HUES48 (cell line): ENCODE data around the gene CSRP1.
"Not testable (repeated sequence)": the region's sequence is repeated elsewhere in the genome, so short reads cannot be mapped to it uniquely, and the experiment has no call there.

Source experiments
- H3K27ac ChIP-seq: one replicate; pipeline ENCODE4 v1.7.0; 2013; ENCODE audit warnings: low read depth, low read length, inconsistent platforms
- H3K27me3 ChIP-seq: 2 replicates; pipeline ENCODE4 v1.6.1; 2013; ENCODE audit warnings: mild to moderate bottlenecking, low read length; ENCODE audit not compliant: control insufficient read depth, insufficient read depth
- H3K36me3 ChIP-seq: 2 replicates; pipeline ENCODE4 v1.6.1; 2013; ENCODE audit warnings: low read length; ENCODE audit not compliant: control insufficient read depth, insufficient read depth
- H3K4me1 ChIP-seq: 2 replicates; pipeline ENCODE4 v1.6.1; 2013; ENCODE audit warnings: mild to moderate bottlenecking, low read length; ENCODE audit not compliant: control insufficient read depth, insufficient read depth
- H3K4me3 ChIP-seq: 2 replicates; pipeline ENCODE4 v1.5.1; 2013; ENCODE audit warnings: mild to moderate bottlenecking, low read depth, low read length
- H3K9ac ChIP-seq: 2 replicates; pipeline ENCODE4 v1.6.1; 2013; ENCODE audit warnings: mild to moderate bottlenecking, low read depth, low read length, moderate library complexity
- H3K9me3 ChIP-seq: 2 replicates; pipeline ENCODE4 v1.6.1; 2013; ENCODE audit warnings: low read length; ENCODE audit not compliant: control insufficient read depth, insufficient read depth

The CSRP1 gene

GRCh38 chr1:201536558-201536957 is 29.6 kb upstream of the CSRP1 start:
- H3K9me3 ChIP-seq = no peaks in the 10 kb centered on the region
- no peak overlapping the region for H3K9ac ChIP-seq
- no peaks in the 10 kb centered on the region for H3K36me3 ChIP-seq
- no peak overlapping the region for H3K27ac ChIP-seq
- H3K27me3 ChIP-seq = peaks cover 56% of the 10 kb centered on the region
- H3K4me1 ChIP-seq = peaks cover 12% of the 10 kb centered on the region
- no peak overlapping the region for H3K4me3 ChIP-seq

GRCh38 chr1:201535919-201536245 is 29.0 kb upstream of the CSRP1 start:
- Histone ChIP-seq H3K27ac (no peak overlapping the region), H3K9me3 (no peaks in the 10 kb centered on the region), H3K9ac (no peak overlapping the region), H3K36me3 (no peaks in the 10 kb centered on the region), H3K27me3 (peaks cover 50% of the 10 kb centered on the region), H3K4me3 (no peak overlapping the region), H3K4me1 (peaks cover 11% of the 10 kb centered on the region)

GRCh38 chr1:201535046-201535918 is 28.4 kb upstream of the CSRP1 start:
- Histone ChIP-seq H3K9me3 (no peaks in the 10 kb centered on the region), H3K27ac (no peak overlapping the region), H3K4me3 (no peak overlapping the region), H3K9ac (no peak overlapping the region), H3K36me3 (no peaks in the 10 kb centered on the region), H3K4me1 (peaks cover 5% of the 10 kb centered on the region; the same call in 1 of the 2 replicates), H3K27me3 (peaks cover 44% of the 10 kb centered on the region)

GRCh38 chr1:201533836-201534235 is 26.9 kb upstream of the CSRP1 start:
- no peaks in the 10 kb centered on the region for H3K9me3 ChIP-seq
- H3K4me3 ChIP-seq = no peak overlapping the region
- 0 out of 2 replicates have a peak, but pooled peaks cover 3% of the 10 kb centered on the region for H3K4me1 ChIP-seq
- H3K9ac ChIP-seq = no peak overlapping the region
- H3K36me3 ChIP-seq = no peaks in the 10 kb centered on the region
- peaks cover 30% of the 10 kb centered on the region for H3K27me3 ChIP-seq
- H3K27ac ChIP-seq = no peak overlapping the region

- Histone ChIP-seq H3K27me3 (peaks cover 9% of the 10 kb centered on the region; the same call in 1 of the 2 replicates), H3K27ac (no peak overlapping the region), H3K4me1 (no peaks in the 10 kb centered on the region), H3K4me3 (no peak overlapping the region), H3K36me3 (no peaks in the 10 kb centered on the region), H3K9ac (no peak overlapping the region), H3K9me3 (no peaks in the 10 kb centered on the region)
These were observed 24.9 kb upstream of the CSRP1 start for GRCh38 chr1:201531551-201532425.

- Histone ChIP-seq H3K9ac (no peak overlapping the region), H3K4me1 (no peaks in the 10 kb centered on the region), H3K4me3 (no peak overlapping the region), H3K27me3 (peaks cover 2% of the 10 kb centered on the region; the same call in 1 of the 2 replicates), H3K36me3 (no peaks in the 10 kb centered on the region), H3K27ac (no peak overlapping the region), H3K9me3 (no peaks in the 10 kb centered on the region)
These were observed 24.0 kb upstream of the CSRP1 start for GRCh38 chr1:201530741-201531531.

GRCh38 chr1:201528631-201529252 is 21.8 kb upstream of the CSRP1 start:
- no peaks in the 10 kb centered on the region for H3K27me3 ChIP-seq
- H3K36me3 ChIP-seq = no peaks in the 10 kb centered on the region
- no peak overlapping the region for H3K9ac ChIP-seq
- no peaks in the 10 kb centered on the region for H3K4me1 ChIP-seq
- no peak overlapping the region for H3K4me3 ChIP-seq
- H3K9me3 ChIP-seq = no peaks in the 10 kb centered on the region; the same call in 1 of the 2 replicates
- H3K27ac ChIP-seq = no peak overlapping the region

- H3K4me3 ChIP-seq = no peak overlapping the region
- no peak overlapping the region for H3K9ac ChIP-seq
- H3K27ac ChIP-seq = no peak overlapping the region
- no peaks in the 10 kb centered on the region for H3K4me1 ChIP-seq
- no peaks in the 10 kb centered on the region for H3K36me3 ChIP-seq
- H3K27me3 ChIP-seq = no peaks in the 10 kb centered on the region
- H3K9me3 ChIP-seq = no peaks in the 10 kb centered on the region; the same call in 1 of the 2 replicates
These were observed 21.0 kb upstream of the CSRP1 start for GRCh38 chr1:201527879-201528278.

- no peak overlapping the region for H3K27ac ChIP-seq
- H3K4me3 ChIP-seq = no peak overlapping the region
- H3K4me1 ChIP-seq = no peaks in the 10 kb centered on the region
- no peak overlapping the region for H3K9ac ChIP-seq
- no peaks in the 10 kb centered on the region for H3K36me3 ChIP-seq
- no peaks in the 10 kb centered on the region for H3K27me3 ChIP-seq
- no peaks in the 10 kb centered on the region; the same call in 1 of the 2 replicates for H3K9me3 ChIP-seq
These were observed 18.4 kb upstream of the CSRP1 start for GRCh38 chr1:201525193-201525778.

- not testable (repeated sequence) for H3K36me3 ChIP-seq, H3K4me3 ChIP-seq, H3K27ac ChIP-seq, H3K9ac ChIP-seq, H3K9me3 ChIP-seq, H3K4me1 ChIP-seq, H3K27me3 ChIP-seq
These were observed 13.2 kb upstream of the CSRP1 start for GRCh38 chr1:201520046-201520575.
